GM21528 (cell line): ENCODE data around the gene TBC1D1.
A peak's percentile ranks its signal among the peaks of the same experiment; 100 is the strongest.

Experiments used
- ATAC-seq: cut with Tn5 transposase; IDR thresholded peaks from one replicate; pipeline ENCODE4 v1.9.1; 2021; ENCODE audit warnings: mild to moderate bottlenecking, moderate library complexity; ENCODE audit not compliant: unreplicated experiment, low FRiP score

TBC1D1 gene

GRCh38 chr4:38111717-38112116, 220.8 kb downstream of the TBC1D1 start:
- no peak for ATAC-seq

- no peak for ATAC-seq
Measured at GRCh38 chr4:38113132-38113531, 222.2 kb downstream of the TBC1D1 start.

GRCh38 chr4:38113551-38113950, 222.7 kb downstream of the TBC1D1 start:
- no peak for ATAC-seq

GRCh38 chr4:38114386-38115150, 223.7 kb downstream of the TBC1D1 start:
- no peak for ATAC-seq

GRCh38 chr4:38115601-38116000, 224.7 kb downstream of the TBC1D1 start:
- ATAC-seq: no peak

- no peak for ATAC-seq
Measured at GRCh38 chr4:38117591-38117990, 226.7 kb downstream of the TBC1D1 start.

GRCh38 chr4:38119668-38120385, 228.9 kb downstream of the TBC1D1 start:
- ATAC-seq: no peak

- no peak for ATAC-seq
Measured at GRCh38 chr4:38120772-38121171, 229.9 kb downstream of the TBC1D1 start.

- ATAC-seq: no peak
Measured at GRCh38 chr4:38122060-38122459, 231.2 kb downstream of the TBC1D1 start.

- no peak for ATAC-seq
Measured at GRCh38 chr4:38123555-38123954, 232.7 kb downstream of the TBC1D1 start.

- ATAC-seq: no peak
Measured at GRCh38 chr4:38124961-38125360, 234.1 kb downstream of the TBC1D1 start.

GRCh38 chr4:38125816-38126215, 234.9 kb downstream of the TBC1D1 start:
- ATAC-seq: no peak

GRCh38 chr4:38128478-38129459, 237.9 kb downstream of the TBC1D1 start:
- ATAC-seq: peak; percentile 41

GRCh38 chr4:38129460-38130227, 238.8 kb downstream of the TBC1D1 start:
- no peak for ATAC-seq

- ATAC-seq: no peak
Measured at GRCh38 chr4:38130884-38131283, 240.0 kb downstream of the TBC1D1 start.

GRCh38 chr4:38131371-38132091, 240.6 kb downstream of the TBC1D1 start:
- ATAC-seq: no peak

- ATAC-seq: peak; percentile 84
Measured at GRCh38 chr4:38132107-38132673, 241.3 kb downstream of the TBC1D1 start.

- ATAC-seq: no peak
Measured at GRCh38 chr4:38132843-38133662, 242.2 kb downstream of the TBC1D1 start.
